Mesenchymal stem cell (in vitro differentiated cells and primary cell): ENCODE data around the gene PTPN7.

ENCODE experiments used
- DNase-seq: peaks from one replicate; pipeline ENCODE4 v3.0.0-alpha.2; 2013
- H2AFZ ChIP-seq: one replicate; pipeline ENCODE4 v1.6.1; 2013; ENCODE audit warnings: low read depth, mild to moderate bottlenecking, control low read depth, inconsistent platforms, low read length, moderate library complexity
- H2AK5ac ChIP-seq: 2 replicates; pipeline ENCODE4 v1.6.1; 2013; ENCODE audit warnings: low read length, moderate library complexity, mild to moderate bottlenecking, inconsistent platforms; ENCODE audit not compliant: severe bottlenecking
- H2BK120ac ChIP-seq: one replicate; pipeline ENCODE4 v1.6.1; 2013; ENCODE audit warnings: low read depth, mild to moderate bottlenecking, inconsistent platforms, low read length, moderate library complexity
- H2BK12ac ChIP-seq, 2 experiments: one replicate each; pipeline ENCODE4 v1.6.1; 2013; ENCODE audit warnings: inconsistent platforms in 2 of 2, low read length in 2 of 2, mild to moderate bottlenecking in 2 of 2, moderate library complexity in 2 of 2, control low read depth in 1 of 2
- H2BK15ac ChIP-seq: one replicate; pipeline ENCODE4 v1.6.1; 2013; ENCODE audit warnings: mild to moderate bottlenecking, low read depth, inconsistent platforms; ENCODE audit not compliant: poor library complexity, severe bottlenecking
- H2BK5ac ChIP-seq: 2 replicates; pipeline ENCODE4 v1.6.1; 2013; ENCODE audit warnings: low read depth, mild to moderate bottlenecking, low read length, control low read depth, inconsistent platforms; ENCODE audit not compliant: poor library complexity, severe bottlenecking
- H3K14ac ChIP-seq, 2 experiments: one replicate each; pipeline ENCODE4 v1.6.1; 2013; ENCODE audit warnings: inconsistent platforms in 2 of 2, low read length in 2 of 2, control low read depth in 1 of 2, mild to moderate bottlenecking in 1 of 2, moderate library complexity in 1 of 2
- H3K18ac ChIP-seq, 2 experiments: one replicate each; pipeline ENCODE4 v1.6.1; 2013; ENCODE audit warnings: inconsistent platforms in 2 of 2, low read length in 2 of 2, control low read depth in 1 of 2, low read depth in 1 of 2, mild to moderate bottlenecking in 1 of 2
- H3K23ac ChIP-seq, 2 experiments: one replicate each; pipeline ENCODE4 v1.6.1; 2013; ENCODE audit warnings: inconsistent platforms in 2 of 2, low read length in 2 of 2, mild to moderate bottlenecking in 2 of 2, moderate library complexity in 2 of 2, control low read depth in 1 of 2
- H3K27ac ChIP-seq: 2 replicates; pipeline ENCODE4 v1.5.1; 2013; ENCODE audit warnings: mild to moderate bottlenecking, moderate library complexity, low read length, control low read depth, inconsistent platforms; ENCODE audit not compliant: poor library complexity, severe bottlenecking
- H3K27me3 ChIP-seq, 2 experiments: 2 replicates each; pipeline versions ENCODE4 v1.6.1 to v1.7.0; 2013; ENCODE audit warnings: low read length in 2 of 2, mild to moderate bottlenecking in 2 of 2, moderate library complexity in 2 of 2, control low read depth in 1 of 2, inconsistent platforms in 1 of 2; ENCODE audit not compliant: control insufficient read depth in 1 of 2, insufficient read depth in 1 of 2
- H3K36me3 ChIP-seq, 2 experiments: 2 replicates each; pipeline versions ENCODE4 v1.6.1 to v1.7.0; 2013; ENCODE audit warnings: low read length in 2 of 2, control low read depth in 1 of 2, inconsistent platforms in 1 of 2, low read depth in 1 of 2, mild to moderate bottlenecking in 1 of 2; ENCODE audit not compliant: insufficient read depth in 2 of 2, control insufficient read depth in 1 of 2
- H3K4ac ChIP-seq, 2 experiments: one replicate each; pipeline ENCODE4 v1.6.1; 2013; ENCODE audit warnings: inconsistent platforms in 2 of 2, low read length in 2 of 2, mild to moderate bottlenecking in 2 of 2, moderate library complexity in 2 of 2, control low read depth in 1 of 2, low read depth in 1 of 2
- H3K4me1 ChIP-seq: 2 replicates; pipeline ENCODE4 v1.6.1; 2013; ENCODE audit warnings: low read depth, low read length, control low read depth; ENCODE audit not compliant: control insufficient read depth, insufficient read depth
- H3K4me2 ChIP-seq: 2 replicates; pipeline ENCODE4 v1.6.1; 2013; ENCODE audit warnings: low read length, mild to moderate bottlenecking, inconsistent platforms; ENCODE audit not compliant: poor library complexity, severe bottlenecking
- H3K4me3 ChIP-seq, 2 experiments: 2 replicates each; pipeline versions ENCODE4 v1.5.1 to v1.7.0; 2013; ENCODE audit warnings: low read length in 2 of 2, mild to moderate bottlenecking in 2 of 2, control low read depth in 1 of 2, low read depth in 1 of 2; ENCODE audit not compliant: insufficient read depth in 1 of 2
- H3K79me1 ChIP-seq: replicated peaks from 2 replicates; pipeline ENCODE4 v1.6.1; 2013; ENCODE audit warnings: mild to moderate bottlenecking, control low read depth, low read length, inconsistent platforms; ENCODE audit not compliant: poor library complexity, severe bottlenecking
- H3K9ac ChIP-seq: 2 replicates; pipeline ENCODE4 v1.7.0; 2013; ENCODE audit warnings: mild to moderate bottlenecking, low read length, moderate library complexity
- H3K9me3 ChIP-seq: 2 replicates; pipeline ENCODE4 v1.7.0; 2013; ENCODE audit warnings: mild to moderate bottlenecking, low read length; ENCODE audit not compliant: control insufficient read depth
- H4K8ac ChIP-seq: one replicate; pipeline ENCODE4 v1.6.1; 2013; ENCODE audit warnings: inconsistent platforms, mild to moderate bottlenecking, low read length, moderate library complexity
- H4K91ac ChIP-seq: one replicate; pipeline ENCODE4 v1.6.1; 2013; ENCODE audit warnings: mild to moderate bottlenecking, low read length, inconsistent platforms
- WGBS: methylation state at CpG from one replicate; pipeline ENCODE4 v1.1.7; 2013; ENCODE audit warnings: mixed read lengths; 5-methylcytosine and 5-hydroxymethylcytosine counted together

The PTPN7 gene

DNA sequence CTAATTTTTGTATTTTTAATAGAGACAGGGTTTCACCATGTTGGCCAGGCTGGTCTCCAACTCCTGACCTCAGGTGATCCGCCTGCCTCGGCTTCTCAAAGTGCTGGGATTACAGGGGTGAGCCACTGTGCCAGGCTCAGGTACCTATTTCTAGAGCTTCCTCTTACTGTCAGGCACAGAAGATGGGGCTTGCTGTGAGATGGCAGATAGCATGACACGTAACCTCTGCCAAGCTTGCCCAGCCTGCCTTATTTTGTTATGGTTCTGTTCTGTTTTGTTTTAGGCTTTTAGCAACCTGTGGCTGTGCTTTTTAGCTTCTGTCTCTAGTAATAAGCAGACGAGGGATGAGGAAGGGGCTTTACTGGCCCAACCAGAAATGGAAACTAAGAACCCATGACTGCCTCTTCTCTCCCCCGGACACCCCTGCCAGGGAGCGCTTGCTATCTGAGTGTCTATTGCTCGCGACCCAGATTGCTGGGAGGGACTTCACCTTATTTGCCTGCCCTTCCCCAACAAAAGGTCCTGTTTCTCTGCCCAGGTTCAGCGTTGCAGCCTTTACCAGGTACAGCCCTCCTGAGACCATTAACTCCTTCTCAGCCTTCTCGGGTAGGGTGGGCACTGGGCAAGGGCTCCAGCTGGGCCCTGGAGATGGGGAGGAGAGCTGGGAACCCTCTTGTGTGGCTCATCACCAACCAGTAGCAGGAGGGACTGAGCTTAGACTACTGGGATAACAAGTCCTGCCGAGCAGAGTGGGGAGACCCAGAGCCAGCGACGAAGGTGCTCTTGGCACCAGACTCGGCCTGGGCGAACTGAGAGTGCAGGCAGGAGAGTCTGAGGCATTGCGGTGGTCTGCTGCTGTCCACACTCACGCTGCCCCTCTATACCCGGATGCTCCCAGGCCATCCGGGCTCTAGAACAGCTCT lies 19.7 kb upstream of the PTPN7 start:
- H2BK120ac ChIP-seq = no peak overlapping the region
- H3K4me2 ChIP-seq = no peak overlapping the region
- no peak overlapping the region for H3K27ac ChIP-seq
- H3K4ac ChIP-seq = no peak overlapping the region
- no peak overlapping the region for H2BK5ac ChIP-seq
- H2BK12ac ChIP-seq = no peak overlapping the region
- H3K4me3 ChIP-seq = no peak overlapping the region
- no peak overlapping the region for H3K9ac ChIP-seq
- H2AK5ac ChIP-seq = no peak overlapping the region
- no peaks in the 10 kb centered on the region for H3K9me3 ChIP-seq
- H2BK15ac ChIP-seq = no peak overlapping the region
- peaks cover 57 to 84% of the 10 kb centered on the region in 2 experiments for H3K27me3 ChIP-seq
- no peak overlapping the region for H2AFZ ChIP-seq
- H3K4me1 ChIP-seq = peaks cover 3% of the 10 kb centered on the region
- H4K8ac ChIP-seq = no peak overlapping the region
- no peaks in the 10 kb centered on the region for H3K79me1 ChIP-seq
- 79% methylated on average over 17 of the region's 19 CpGs for WGBS
- no peak for DNase-seq
- H3K14ac ChIP-seq = no peak overlapping the region
- no peak overlapping the region for H3K23ac ChIP-seq
- H3K18ac ChIP-seq = no peak overlapping the region
- H4K91ac ChIP-seq = no peak overlapping the region
- H3K36me3 ChIP-seq = no peaks in the 10 kb centered on the region

DNA sequence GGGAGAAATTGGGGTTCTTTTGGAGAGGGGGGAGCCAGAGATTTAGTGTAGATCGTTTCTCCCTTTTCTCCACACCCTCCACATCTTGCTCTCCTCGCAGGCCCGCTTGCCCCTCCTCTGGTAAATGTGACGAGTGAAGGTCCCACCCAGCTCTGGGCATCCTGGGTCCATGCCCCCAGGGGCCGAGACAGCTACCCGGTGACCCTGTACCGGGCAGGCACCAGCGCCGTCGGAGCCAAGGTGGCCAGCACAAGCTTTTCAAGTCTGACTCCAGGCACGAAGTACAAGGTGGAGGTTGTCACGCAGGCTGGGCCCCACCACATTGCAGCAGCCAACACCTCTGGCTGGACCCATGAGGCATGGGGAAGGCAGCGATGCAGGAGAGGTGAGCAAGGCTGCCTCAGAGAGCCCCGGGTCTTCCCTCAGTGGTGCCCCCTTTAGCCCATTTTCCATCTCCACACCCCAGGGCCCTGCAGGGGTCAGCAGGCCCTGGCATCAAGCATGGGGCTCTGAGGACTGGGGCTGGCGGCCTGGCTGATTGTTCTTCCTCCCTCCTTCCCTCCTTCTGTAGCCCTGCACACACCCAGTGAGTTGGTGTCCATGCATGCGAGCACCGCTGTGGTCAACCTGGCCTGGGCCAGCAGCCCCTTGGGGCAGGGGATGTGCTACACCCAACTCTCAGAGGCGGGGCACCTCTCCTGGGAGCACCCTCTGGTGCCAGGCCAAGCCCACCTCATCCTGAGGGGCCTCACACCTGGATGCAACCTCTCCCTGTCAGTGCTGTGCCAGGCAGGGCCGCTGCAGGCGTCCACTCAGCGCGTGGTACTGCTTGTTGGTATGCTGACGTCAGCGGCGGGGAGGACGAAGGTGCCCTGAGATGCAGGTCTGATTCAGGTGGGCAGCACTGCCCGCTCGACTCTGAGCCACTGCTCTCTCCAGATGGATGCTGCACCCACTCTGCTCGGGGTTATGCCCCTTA lies 16.8 kb upstream of the PTPN7 start:
- no peak overlapping the region for H2BK120ac ChIP-seq
- peaks cover 37 to 60% of the 10 kb centered on the region in 2 experiments for H3K27me3 ChIP-seq

GRCh38 chr1:202173993-202174392 lies 13.6 kb upstream of the PTPN7 start:
- Histone ChIP-seq H2AK5ac (no peak overlapping the region), H3K79me1 (no peaks in the 10 kb centered on the region), H3K9me3 (no peaks in the 10 kb centered on the region), H2BK120ac (no peak overlapping the region), H3K23ac (no peak overlapping the region), H3K36me3 (no peaks in the 10 kb centered on the region), H3K18ac (no peak overlapping the region), H3K4me3 (no peak overlapping the region), H2BK12ac (no peak overlapping the region), H3K27ac (no peak overlapping the region), H3K14ac (no peak overlapping the region), H3K4me2 (no peak overlapping the region), H3K9ac (no peak overlapping the region), H4K8ac (no peak overlapping the region), H4K91ac (no peak overlapping the region), H3K4ac (no peak overlapping the region), H2AFZ (no peak overlapping the region), H3K4me1 (no peaks in the 10 kb centered on the region), H2BK15ac (no peak overlapping the region), H2BK5ac (no peak overlapping the region), H3K27me3 (peaks cover 21 to 31% of the 10 kb centered on the region in 2 experiments)
- DNase-seq = no peak
- 85% methylated on average over 7 of the region's 7 CpGs for WGBS

More for the DNA sequence above, 16.8 kb upstream of the PTPN7 start:
- no peaks in the 10 kb centered on the region for H3K4me1 ChIP-seq
- H2BK12ac ChIP-seq = no peak overlapping the region
- no peak overlapping the region for H2AK5ac ChIP-seq
- no peaks in the 10 kb centered on the region for H3K9me3 ChIP-seq
- no peaks in the 10 kb centered on the region for H3K36me3 ChIP-seq
- no peak overlapping the region for H4K8ac ChIP-seq
- H4K91ac ChIP-seq = peak overlapping the region; percentile 35
- H3K23ac ChIP-seq = no peak overlapping the region
- H3K27ac ChIP-seq = no peak overlapping the region
- no peak overlapping the region for H3K4ac ChIP-seq
- H3K4me3 ChIP-seq = no peak overlapping the region
- H2BK15ac ChIP-seq = no peak overlapping the region
- peak overlapping the region in 1 of 2 experiments; percentile 22 for H3K14ac ChIP-seq
- no peaks in the 10 kb centered on the region for H3K79me1 ChIP-seq
- H3K18ac ChIP-seq = no peak overlapping the region
- no peak overlapping the region for H3K4me2 ChIP-seq
- WGBS = 87% methylated on average over 28 of the region's 29 CpGs
- H2AFZ ChIP-seq = no peak overlapping the region
- DNase-seq = no peak
- no peak overlapping the region for H3K9ac ChIP-seq
- H2BK5ac ChIP-seq = no peak overlapping the region

- Histone ChIP-seq H3K36me3 (no peaks in the 10 kb centered on the region), H2BK15ac (no peak overlapping the region), H3K14ac (no peak overlapping the region), H4K8ac (no peak overlapping the region), H3K23ac (no peak overlapping the region), H3K79me1 (no peaks in the 10 kb centered on the region), H2AFZ (no peak overlapping the region), H3K9me3 (no peaks in the 10 kb centered on the region), H2BK5ac (no peak overlapping the region), H2AK5ac (no peak overlapping the region), H3K4me2 (no peak overlapping the region), H2BK120ac (no peak overlapping the region), H2BK12ac (no peak overlapping the region), H3K27me3 (peaks cover 8 to 15% of the 10 kb centered on the region in 2 experiments), H4K91ac (no peak overlapping the region), H3K18ac (no peak overlapping the region), H3K4ac (no peak overlapping the region), H3K9ac (no peak overlapping the region), H3K4me1 (no peaks in the 10 kb centered on the region), H3K27ac (no peak overlapping the region), H3K4me3 (no peak overlapping the region)
- no peak for DNase-seq
- WGBS = 95% methylated on average over 5 of the region's 5 CpGs
These were observed 11.6 kb upstream of the PTPN7 start for GRCh38 chr1:202172015-202172355.
